ENCODE data around the gene FOXJ2.

- TF ChIP-seq CTCF (IDR thresholded peaks at IDR 0.05) (no peak), POLR2A (IDR thresholded peaks at IDR 0.05) (no peak)
Observed at GRCh38 chr12:8087666-8088065, 55.1 kb downstream of the FOXJ2 start.
